Osteocyte (in vitro differentiated cells): ENCODE measurements around the gene SHF. TPM values are rescaled to one million over a fixed set of nuclear protein-coding genes. Genes with fewer than 3 reads are reported as not detected.

ENCODE experiments used
- DNase-seq: peaks from one replicate; pipeline ENCODE4 v3.0.0; 2021; ENCODE audit warnings: mixed read lengths; ENCODE audit not compliant: unreplicated experiment; ENCODE audit errors: extremely low spot score
- H3K27ac Mint-ChIP-seq: one replicate; pipeline ENCODE4 v1.8.0; 2021; ENCODE audit warnings: mild to moderate bottlenecking, mixed read lengths; ENCODE audit not compliant: unreplicated experiment
- H3K27me3 Mint-ChIP-seq: one replicate; pipeline ENCODE4 v1.8.0; 2021; ENCODE audit warnings: mixed read lengths; ENCODE audit not compliant: unreplicated experiment
- H3K36me3 Mint-ChIP-seq: one replicate; pipeline ENCODE4 v1.8.0; 2021; ENCODE audit warnings: mixed read lengths; ENCODE audit not compliant: unreplicated experiment
- H3K4me1 Mint-ChIP-seq: one replicate; pipeline ENCODE4 v1.8.0; 2021; ENCODE audit warnings: mixed read lengths; ENCODE audit not compliant: unreplicated experiment
- H3K4me3 Mint-ChIP-seq: one replicate; pipeline ENCODE4 v1.8.0; 2021; ENCODE audit warnings: mild to moderate bottlenecking, moderate library complexity, mixed read lengths; ENCODE audit not compliant: unreplicated experiment
- H3K9me3 Mint-ChIP-seq: one replicate; pipeline ENCODE4 v1.8.0; 2021; ENCODE audit warnings: mixed read lengths; ENCODE audit not compliant: unreplicated experiment
- total RNA-seq: library from RNA; stranded (reverse); gene quantifications from 2 replicates; pipeline ENCODE4 v1.2.1, GENCODE V29; 2021
- TF ChIP-seq, protein P1 (sequence below): fragments of 200-600 bp; sonication (generic); IDR thresholded peaks from 2 replicates; pipeline ENCODE4 v1.5.0; 2021; ENCODE audit warnings: antibody characterized with exemption, mild to moderate bottlenecking, moderate library complexity

The SHF gene
- total RNA-seq, 1 donor from 2014 or later: 15.8 TPM

GRCh38 chr15:45177285-45177684 lies 10.5 kb downstream of the SHF start:
- no peaks in the 10 kb centered on the region for H3K9me3 Mint-ChIP-seq
- H3K4me1 Mint-ChIP-seq: peaks cover 12% of the 10 kb centered on the region
- TF ChIP-seq, protein P1, sequence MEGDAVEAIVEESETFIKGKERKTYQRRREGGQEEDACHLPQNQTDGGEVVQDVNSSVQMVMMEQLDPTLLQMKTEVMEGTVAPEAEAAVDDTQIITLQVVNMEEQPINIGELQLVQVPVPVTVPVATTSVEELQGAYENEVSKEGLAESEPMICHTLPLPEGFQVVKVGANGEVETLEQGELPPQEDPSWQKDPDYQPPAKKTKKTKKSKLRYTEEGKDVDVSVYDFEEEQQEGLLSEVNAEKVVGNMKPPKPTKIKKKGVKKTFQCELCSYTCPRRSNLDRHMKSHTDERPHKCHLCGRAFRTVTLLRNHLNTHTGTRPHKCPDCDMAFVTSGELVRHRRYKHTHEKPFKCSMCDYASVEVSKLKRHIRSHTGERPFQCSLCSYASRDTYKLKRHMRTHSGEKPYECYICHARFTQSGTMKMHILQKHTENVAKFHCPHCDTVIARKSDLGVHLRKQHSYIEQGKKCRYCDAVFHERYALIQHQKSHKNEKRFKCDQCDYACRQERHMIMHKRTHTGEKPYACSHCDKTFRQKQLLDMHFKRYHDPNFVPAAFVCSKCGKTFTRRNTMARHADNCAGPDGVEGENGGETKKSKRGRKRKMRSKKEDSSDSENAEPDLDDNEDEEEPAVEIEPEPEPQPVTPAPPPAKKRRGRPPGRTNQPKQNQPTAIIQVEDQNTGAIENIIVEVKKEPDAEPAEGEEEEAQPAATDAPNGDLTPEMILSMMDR: no peak
- H3K27me3 Mint-ChIP-seq: no peaks in the 10 kb centered on the region
- H3K27ac Mint-ChIP-seq: no peak overlapping the region
- no peak overlapping the region for H3K4me3 Mint-ChIP-seq
- no peak for DNase-seq
- H3K36me3 Mint-ChIP-seq: peaks cover 14% of the 10 kb centered on the region

- Mint-ChIP-seq H3K4me1 (peaks cover 2% of the 10 kb centered on the region), H3K27ac (no peak overlapping the region), H3K36me3 (peaks cover 16% of the 10 kb centered on the region), H3K4me3 (no peak overlapping the region), H3K27me3 (no peaks in the 10 kb centered on the region), H3K9me3 (no peaks in the 10 kb centered on the region)
- no peak for DNase-seq
- TF ChIP-seq, protein P1: no peak
Measured at GRCh38 chr15:45174577-45174976, 13.2 kb downstream of the SHF start.

DNA sequence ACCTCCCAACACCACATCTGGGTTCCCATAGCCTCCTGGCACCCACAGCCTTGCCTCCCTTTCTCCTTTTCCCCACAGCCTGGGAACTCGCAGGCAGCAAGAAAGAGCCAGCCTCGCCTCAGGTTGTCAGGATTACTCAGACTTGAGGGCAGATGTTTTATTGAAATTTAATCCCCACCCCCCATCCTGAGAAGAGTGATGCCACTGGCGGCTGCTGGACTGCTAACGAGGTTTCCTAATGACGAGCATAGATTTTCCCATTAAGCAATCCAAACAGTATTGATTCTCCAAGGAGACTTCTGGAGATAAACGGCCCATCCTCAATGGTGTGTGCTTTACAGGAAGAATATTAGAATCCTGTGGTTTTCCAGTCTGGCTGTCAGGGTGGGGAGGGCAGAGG lies 13.7 kb downstream of the SHF start:
- Mint-ChIP-seq H3K36me3 (peaks cover 16% of the 10 kb centered on the region), H3K4me3 (no peak overlapping the region), H3K27ac (no peak overlapping the region), H3K9me3 (no peaks in the 10 kb centered on the region), H3K4me1 (peaks cover 4% of the 10 kb centered on the region), H3K27me3 (no peaks in the 10 kb centered on the region)
- TF ChIP-seq, protein P1: no peak
- no peak for DNase-seq

GRCh38 chr15:45171912-45172311 lies 15.9 kb downstream of the SHF start:
- no peak overlapping the region for H3K27ac Mint-ChIP-seq
- peaks cover 11% of the 10 kb centered on the region for H3K4me1 Mint-ChIP-seq
- peaks cover 10% of the 10 kb centered on the region for H3K36me3 Mint-ChIP-seq
- H3K27me3 Mint-ChIP-seq: no peaks in the 10 kb centered on the region
- DNase-seq: peak; percentile 73
- no peaks in the 10 kb centered on the region for H3K9me3 Mint-ChIP-seq
- TF ChIP-seq, protein P1: no peak
- no peak overlapping the region for H3K4me3 Mint-ChIP-seq

DNA sequence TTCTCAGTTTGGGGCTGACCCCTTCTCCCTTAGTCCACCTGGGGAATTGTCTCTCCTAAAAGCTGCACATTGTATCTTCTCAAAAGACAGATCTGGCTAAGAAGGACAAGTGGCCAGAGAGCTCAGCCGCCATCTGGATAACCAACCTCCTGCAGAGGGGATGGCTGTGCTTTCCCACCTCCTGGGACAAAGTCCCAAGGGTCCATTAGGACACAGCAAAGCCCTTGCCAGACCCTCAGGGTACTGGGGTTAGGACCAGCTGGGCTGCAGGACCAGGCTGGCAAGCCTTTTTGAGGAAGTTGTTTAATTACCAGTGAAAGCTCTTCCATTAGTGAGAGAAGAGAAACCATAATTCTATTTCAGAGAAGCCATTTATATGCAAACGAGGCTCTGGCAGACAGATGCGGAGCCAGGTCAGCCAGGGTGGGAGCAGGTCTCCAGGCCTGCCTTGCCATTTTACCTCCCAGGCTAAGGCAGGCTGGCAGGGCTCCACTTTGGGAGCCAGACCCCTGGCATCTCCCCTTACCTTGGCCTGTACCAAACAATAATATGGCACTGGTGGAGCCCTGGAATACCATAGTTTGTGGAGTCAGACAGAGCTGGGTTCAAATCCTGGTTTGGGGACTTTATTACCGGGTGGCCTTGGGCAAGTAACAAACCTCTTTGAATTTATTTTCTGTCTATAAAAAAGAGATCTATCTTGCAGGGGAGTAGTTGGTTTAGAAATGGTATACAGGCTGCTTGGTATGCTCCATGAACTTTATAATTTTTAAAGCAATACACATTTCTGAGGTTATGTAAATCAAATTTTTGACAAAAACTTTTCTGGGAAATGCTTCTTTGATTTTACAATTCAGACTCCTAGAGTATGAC lies 17.9 kb downstream of the SHF start:
- no peak overlapping the region for H3K4me3 Mint-ChIP-seq
- H3K9me3 Mint-ChIP-seq: no peaks in the 10 kb centered on the region
- peaks cover 15% of the 10 kb centered on the region for H3K4me1 Mint-ChIP-seq
- TF ChIP-seq, protein P1: no peak
- no peak overlapping the region for H3K27ac Mint-ChIP-seq
- peaks cover 5% of the 10 kb centered on the region for H3K36me3 Mint-ChIP-seq
- DNase-seq: no peak
- H3K27me3 Mint-ChIP-seq: no peaks in the 10 kb centered on the region
